SK-N-MC (cell line): Measurements from ENCODE around the gene IL15RA.

ENCODE experiments used
- EZH2 ChIP-seq: fragments of 200-600 bp; sonication (generic); IDR thresholded peaks from one replicate; pipeline ENCODE4 v1.6.1; 2017; ENCODE audit warnings: antibody characterized with exemption
- FOXP2 ChIP-seq: optimal IDR thresholded peaks from 2 replicates; pipeline ENCODE3; 2011; ENCODE audit warnings: mild to moderate bottlenecking, moderate library complexity; ENCODE audit not compliant: insufficient read depth; ENCODE audit errors: extremely low read length, control extremely low read depth

- TF ChIP-seq EZH2 (no peak), FOXP2 (no peak)
These were observed 57.8 kb downstream of the IL15RA start for GRCh38 chr10:5919568-5919967.
